BJ (cell line): ENCODE measurements around the gene NECAB3. TPM values are rescaled to one million over a fixed set of nuclear protein-coding genes. Genes with fewer than 3 reads are reported as not detected.

Source experiments
- CTCF ChIA-PET: fragments of 350-600 bp; formaldehyde crosslinking; extraction: SDS; loops from one replicate; lab custom pipeline; 2021; ENCODE audit warnings: antibody characterized with exemption, inconsistent platforms; lab: Yijun Ruan, JAX
- POLR2A ChIA-PET: fragments of 300-600 bp; sonication (Branson Sonifier 250); formaldehyde crosslinking; extraction: SDS; loops from one replicate; lab custom pipeline; 2021; ENCODE audit warnings: antibody characterized with exemption; lab: Charles Lee
- DNase-seq: peaks from one replicate; pipeline ENCODE4 v3.0.0-alpha.2; 2011; ENCODE audit warnings: low read depth
- H3K27me3 ChIP-seq: 2 replicates; pipeline ENCODE4 v1.6.0; 2011; ENCODE audit warnings: low read length; ENCODE audit not compliant: control insufficient read depth, insufficient read depth
- H3K36me3 ChIP-seq: 2 replicates; pipeline ENCODE4 v1.5.1; 2011; ENCODE audit warnings: low read length; ENCODE audit not compliant: control insufficient read depth, insufficient read depth
- H3K4me3 ChIP-seq: 2 replicates; pipeline ENCODE4 v1.5.1; 2011; ENCODE audit warnings: low read depth, mild to moderate bottlenecking, control low read depth, low read length
- CTCF ChIP-seq: IDR thresholded peaks from 2 replicates; pipeline ENCODE4 v1.5.1; 2011; ENCODE audit warnings: low read depth, mild to moderate bottlenecking, control low read depth, inconsistent platforms, low read length, moderate library complexity; ENCODE audit not compliant: insufficient read depth
- polyA plus RNA-seq: library from polyadenylated mRNA; depleted of rRNA; stranded (reverse); fragments of >200 nt; gene quantifications from 2 replicates; pipeline ENCODE4 v1.2.3, GENCODE V29; 2011

NECAB3 gene
- polyA plus RNA-seq, 1 experiment, result 20.2 TPM

DNA sequence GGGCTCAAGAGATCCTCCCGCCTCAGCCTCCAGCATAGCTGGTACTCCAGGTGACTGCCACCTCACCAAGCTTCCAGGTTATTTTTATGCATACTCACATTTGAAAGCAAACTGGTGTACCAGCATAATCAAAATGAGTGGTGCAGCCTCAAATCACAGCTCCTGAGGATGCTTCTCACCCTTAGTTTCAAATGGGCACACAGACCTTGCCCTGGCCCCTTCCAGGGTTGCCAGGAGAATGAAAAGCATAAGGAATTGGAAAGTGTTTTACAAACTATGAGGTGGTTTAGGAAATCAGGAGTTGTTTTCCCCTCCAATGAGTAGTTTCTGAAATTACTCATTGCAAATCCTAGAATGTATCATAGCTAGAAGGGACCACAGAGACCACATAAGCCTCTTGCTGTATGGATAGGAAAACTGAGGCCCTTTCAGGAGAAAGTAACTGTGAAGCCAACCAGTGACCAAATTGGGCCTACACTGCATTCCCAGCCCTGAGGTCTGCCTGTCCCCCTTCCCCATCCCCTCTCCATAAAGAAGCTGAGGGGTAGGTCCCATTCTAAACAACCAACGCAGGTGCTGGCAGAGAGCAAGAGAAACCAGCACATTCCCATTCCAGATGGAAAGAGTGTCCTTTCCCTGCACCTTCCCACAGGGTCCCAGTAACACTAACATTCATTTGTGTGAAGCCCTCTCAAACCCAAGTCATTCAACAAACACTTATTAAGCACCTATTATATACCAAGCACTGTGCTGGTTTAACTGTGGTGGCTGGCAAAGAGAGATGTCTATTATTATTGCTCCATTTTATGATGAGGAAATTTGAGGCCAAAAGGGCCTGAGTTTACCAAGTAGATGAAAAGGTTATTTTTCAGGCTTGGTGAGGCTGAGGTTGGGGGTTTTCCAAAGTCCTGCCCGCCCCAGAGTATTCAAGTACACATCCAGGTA lies 14.0 kb upstream of the NECAB3 start:
- Histone ChIP-seq H3K36me3 (no peaks in the 10 kb centered on the region), H3K27me3 (no peaks in the 10 kb centered on the region), H3K4me3 (no peak overlapping the region)
- no peak for DNase-seq
- CTCF ChIA-PET, result interaction anchor here (1.0 to 1.2 kb wide), 3 partner anchors 8 to 44 kb away, joined by 3 read pairs; no protein-coding TSS in a partner anchor
- POLR2A ChIA-PET, result no interaction called here
- TF ChIP-seq CTCF, result no peak

DNA sequence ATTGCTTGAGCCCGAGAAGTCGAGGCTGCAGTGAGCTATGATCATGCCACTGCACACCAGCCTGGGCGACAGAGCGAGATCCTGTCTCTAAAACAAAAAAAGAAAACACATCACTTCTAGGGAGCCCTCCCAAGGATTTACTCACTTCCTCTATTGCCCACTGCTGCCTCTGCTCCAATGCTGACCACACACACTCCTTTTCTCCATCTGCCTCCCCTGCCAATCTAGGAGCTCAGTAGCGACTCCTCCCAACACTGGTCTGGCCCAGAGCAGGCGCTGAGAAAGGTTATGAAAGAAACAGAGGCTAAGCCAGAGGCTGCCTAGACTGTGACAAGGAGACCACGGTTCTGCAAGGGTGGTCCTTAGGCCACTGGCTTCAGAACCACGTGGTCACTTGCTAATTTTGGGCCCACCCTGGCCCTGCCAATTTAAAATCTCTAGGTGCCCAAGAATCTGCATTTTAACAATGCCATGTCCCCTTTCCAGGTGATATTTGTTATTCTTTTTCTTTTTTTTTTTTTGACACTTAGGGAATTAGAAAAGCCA lies 13.2 kb upstream of the NECAB3 start:
- ChIA-PET CTCF (interaction anchor here (1.0 to 1.2 kb wide), 3 partner anchors 8 to 45 kb away, joined by 3 read pairs; no protein-coding TSS in a partner anchor), POLR2A (no interaction called here)
- DNase-seq, result no peak
- Histone ChIP-seq H3K36me3 (no peaks in the 10 kb centered on the region), H3K4me3 (no peak overlapping the region), H3K27me3 (no peaks in the 10 kb centered on the region)
- TF ChIP-seq CTCF, result no peak

DNA sequence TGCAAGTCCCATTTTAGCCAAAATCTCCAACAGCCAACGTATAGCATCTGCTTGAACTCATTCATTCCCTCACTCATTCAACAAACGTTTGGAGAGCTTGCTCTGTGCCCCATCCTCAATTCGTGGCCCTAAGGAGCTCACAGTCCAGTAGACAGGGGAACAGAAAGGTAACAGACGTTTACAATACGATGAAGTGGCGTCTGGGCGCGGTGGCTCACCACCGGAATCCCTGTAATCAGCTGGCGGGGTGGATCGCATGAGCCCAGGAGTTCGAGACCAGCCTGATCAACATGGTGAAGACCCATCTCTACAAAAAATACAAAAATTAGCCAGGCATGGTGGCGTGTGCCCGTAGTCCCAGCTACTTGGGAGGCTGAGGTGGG lies 12.7 kb upstream of the NECAB3 start:
- TF ChIP-seq CTCF, result no peak
- POLR2A ChIA-PET, result no interaction called here
- H3K36me3 ChIP-seq, result no peaks in the 10 kb centered on the region
- DNase-seq, result no peak
- H3K27me3 ChIP-seq, result no peaks in the 10 kb centered on the region
- CTCF ChIA-PET, result interaction anchor here (0.5 to 1.0 kb wide), 2 partner anchors 9 to 121 kb away, joined by 3 read pairs; no protein-coding TSS in a partner anchor
- H3K4me3 ChIP-seq, result no peak overlapping the region

- CTCF ChIA-PET, result interaction anchor here (0.5 kb wide), 1 partner anchor 122 kb away, joined by 3 read pairs; no protein-coding TSS in a partner anchor
- no peaks in the 10 kb centered on the region for H3K36me3 ChIP-seq
- POLR2A ChIA-PET, result no interaction called here
Observed at GRCh38 chr20:33686100-33686983, 12.1 kb upstream of the NECAB3 start, which contains the start of gene E2F1. Gene E2F1, minus strand, starts transcription at chr20:33686385. Its CDS starts 121 bp downstream, at chr20:33686264.

More at GRCh38 chr20:33686100-33686983, 12.1 kb upstream of the NECAB3 start, which contains the start of gene E2F1:
- peak; percentile 40 for TF ChIP-seq CTCF
- peak; percentile 52 for DNase-seq
- Histone ChIP-seq H3K4me3 (peak within 1 kb of the TSS; percentile 35), H3K27me3 (no peaks in the 10 kb centered on the region)
